Natural killer cell (primary cell): ENCODE measurements around the gene DYSF. TPM values are rescaled to one million over a fixed set of nuclear protein-coding genes. Genes with fewer than 3 reads are reported as not detected.

Experiments used
- ATAC-seq, 3 donors: fragments of 150-1000 bp in 2 of 3; fragments of 200-7000 bp in 1 of 3; cut with Tn5 transposase; 1 replicate in 1 of 3; 2 replicates in 2 of 3; pipeline ENCODE4 v1.10.0; 2021; ENCODE audit warnings: mild to moderate bottlenecking in 2 of 3, moderate library complexity in 2 of 3
- DNase-seq, 2 donors: peaks; one replicate each; pipeline versions ENCODE4 v3.0.0 to v3.0.0-alpha.2; 2013 to 2021; ENCODE audit warnings: mixed read lengths in 1 of 2
- H3K27ac ChIP-seq: one replicate; pipeline ENCODE4 v1.5.1; 2013; ENCODE audit warnings: mild to moderate bottlenecking, low read length
- H3K27me3 ChIP-seq: one replicate; pipeline ENCODE4 v1.6.1; 2013; ENCODE audit warnings: low read length; ENCODE audit not compliant: control insufficient read depth, insufficient read depth
- H3K36me3 ChIP-seq: one replicate; pipeline ENCODE4 v1.6.1; 2013; ENCODE audit warnings: low read length; ENCODE audit not compliant: control insufficient read depth, insufficient read depth
- H3K4me1 ChIP-seq: one replicate; pipeline ENCODE4 v1.6.1; 2013; ENCODE audit warnings: low read length; ENCODE audit not compliant: control insufficient read depth, insufficient read depth
- H3K4me3 ChIP-seq: one replicate; pipeline ENCODE4 v1.5.1; 2013; ENCODE audit warnings: low read length
- H3K9me3 ChIP-seq: one replicate; pipeline ENCODE4 v1.6.1; 2013; ENCODE audit warnings: low read length; ENCODE audit not compliant: control insufficient read depth, insufficient read depth
- H3K27ac Mint-ChIP-seq, 2 donors: one replicate each; pipeline ENCODE4 v1.8.0; 2022; ENCODE audit warnings: mild to moderate bottlenecking in 2 of 2, mixed read lengths in 2 of 2, moderate library complexity in 1 of 2
- H3K27me3 Mint-ChIP-seq, 2 donors: one replicate each; pipeline ENCODE4 v1.8.0; 2022; ENCODE audit warnings: low read depth in 2 of 2, mixed read lengths in 2 of 2
- H3K36me3 Mint-ChIP-seq: one replicate; pipeline ENCODE4 v1.8.0; 2022; ENCODE audit warnings: mixed read lengths
- H3K4me1 Mint-ChIP-seq, 2 donors: one replicate each; pipeline ENCODE4 v1.8.0; 2022; ENCODE audit warnings: mixed read lengths in 2 of 2
- H3K4me3 Mint-ChIP-seq: one replicate; pipeline ENCODE4 v1.8.0; 2022; ENCODE audit warnings: mild to moderate bottlenecking, moderate library complexity, mixed read lengths
- H3K9me3 Mint-ChIP-seq, 2 donors: one replicate each; pipeline ENCODE4 v1.8.0; 2022; ENCODE audit warnings: mixed read lengths in 2 of 2
- WGBS: methylation state at CpG from one replicate; pipeline ENCODE4 v1.1.7; 2013; ENCODE audit warnings: missing lambda C conversion rate; ENCODE audit not compliant: insufficient coverage; 5-methylcytosine and 5-hydroxymethylcytosine counted together
- intact Hi-C: fragments of 100-400 bp; cut with micrococcal nuclease; formaldehyde crosslinking; loops from one replicate; pipeline ENCODE4 v1.14.2; 2022
- total RNA-seq, 4 donors: library from RNA; stranded (reverse); fragments of 120-200 nt in 1 of 4; gene quantifications; one replicate each; pipeline versions ENCODE4 v1.2.3 to v1.2.4, GENCODE V29; 2013 to 2022
- TF ChIP-seq, protein P1 (sequence below): fragments of 200-600 bp; IDR thresholded peaks from one replicate; pipeline ENCODE4 v1.8.0; 2022; ENCODE audit warnings: antibody characterized with exemption

Gene DYSF
- total RNA-seq, 3 donors from 2014 or later (not counting 1 experiment from before 2014, with no cell fraction given) = 11.4 to 19.5 (median 12.4) TPM

DNA sequence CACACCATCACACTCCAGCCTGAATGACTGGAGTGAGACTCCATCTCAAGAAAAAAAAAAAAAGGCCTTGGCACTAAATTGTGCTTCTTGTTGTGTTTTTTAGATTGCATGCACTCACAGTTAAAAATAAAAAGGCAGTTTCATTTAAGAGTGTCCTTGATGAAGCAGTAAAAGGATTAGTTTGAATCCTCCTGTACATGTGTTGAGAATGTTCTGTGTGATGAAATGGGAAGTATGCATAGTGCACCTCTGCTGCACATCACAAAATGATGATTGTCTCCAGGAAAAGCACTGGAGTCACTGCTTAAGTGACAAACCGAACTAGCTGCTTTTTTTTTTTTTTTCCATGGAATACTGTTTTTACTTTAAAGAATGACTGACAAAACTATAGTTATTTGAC, 23.1 kb downstream of the DYSF start:
- no peak for ATAC-seq
- intact Hi-C loops = no loop called here
- DNase-seq = no peak
- Mint-ChIP-seq H3K4me1 (no peaks in the 10 kb centered on the region), H3K4me3 (no peak overlapping the region), H3K9me3 (no peaks in the 10 kb centered on the region), H3K36me3 (no peaks in the 10 kb centered on the region), H3K27ac (no peak overlapping the region), H3K27me3 (peaks cover 11 to 24% of the 10 kb centered on the region in 2 donors)
- WGBS = 33% methylated on average over 1 of the region's 1 CpG
- no peaks in the 10 kb centered on the region for H3K9me3 ChIP-seq
- H3K27me3 ChIP-seq = no peaks in the 10 kb centered on the region
- no peak overlapping the region for H3K4me3 ChIP-seq
- H3K27ac ChIP-seq = no peak overlapping the region
- TF ChIP-seq, protein P1, sequence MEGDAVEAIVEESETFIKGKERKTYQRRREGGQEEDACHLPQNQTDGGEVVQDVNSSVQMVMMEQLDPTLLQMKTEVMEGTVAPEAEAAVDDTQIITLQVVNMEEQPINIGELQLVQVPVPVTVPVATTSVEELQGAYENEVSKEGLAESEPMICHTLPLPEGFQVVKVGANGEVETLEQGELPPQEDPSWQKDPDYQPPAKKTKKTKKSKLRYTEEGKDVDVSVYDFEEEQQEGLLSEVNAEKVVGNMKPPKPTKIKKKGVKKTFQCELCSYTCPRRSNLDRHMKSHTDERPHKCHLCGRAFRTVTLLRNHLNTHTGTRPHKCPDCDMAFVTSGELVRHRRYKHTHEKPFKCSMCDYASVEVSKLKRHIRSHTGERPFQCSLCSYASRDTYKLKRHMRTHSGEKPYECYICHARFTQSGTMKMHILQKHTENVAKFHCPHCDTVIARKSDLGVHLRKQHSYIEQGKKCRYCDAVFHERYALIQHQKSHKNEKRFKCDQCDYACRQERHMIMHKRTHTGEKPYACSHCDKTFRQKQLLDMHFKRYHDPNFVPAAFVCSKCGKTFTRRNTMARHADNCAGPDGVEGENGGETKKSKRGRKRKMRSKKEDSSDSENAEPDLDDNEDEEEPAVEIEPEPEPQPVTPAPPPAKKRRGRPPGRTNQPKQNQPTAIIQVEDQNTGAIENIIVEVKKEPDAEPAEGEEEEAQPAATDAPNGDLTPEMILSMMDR = no peak
- H3K4me1 ChIP-seq = no peaks in the 10 kb centered on the region
- no peaks in the 10 kb centered on the region for H3K36me3 ChIP-seq

DNA sequence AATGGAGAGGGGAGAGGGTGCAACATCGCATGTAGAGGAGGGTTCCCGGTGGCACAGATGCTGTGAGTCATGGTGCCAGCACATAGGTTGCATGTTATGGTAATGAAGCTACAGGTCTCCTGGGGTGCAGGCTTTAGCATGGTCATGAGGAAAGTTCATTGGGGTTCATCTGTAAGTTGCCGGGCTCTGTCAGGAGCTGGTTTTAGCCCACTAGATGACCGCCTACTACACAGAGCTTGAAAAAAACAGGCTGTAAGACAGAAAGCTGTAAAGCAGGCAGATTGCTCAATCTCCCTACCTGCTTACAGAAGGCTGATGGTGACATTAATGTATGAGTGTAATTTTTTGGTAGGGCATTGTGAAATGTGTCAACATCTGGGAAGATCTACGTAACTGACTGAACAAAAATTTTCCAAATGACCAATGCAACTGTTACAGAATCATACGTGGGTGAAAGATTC, 23.9 kb downstream of the DYSF start:
- no peak overlapping the region for H3K4me3 ChIP-seq
- no peaks in the 10 kb centered on the region for H3K4me1 ChIP-seq
- no peaks in the 10 kb centered on the region for H3K9me3 ChIP-seq
- intact Hi-C loops = no loop called here
- H3K36me3 ChIP-seq = no peaks in the 10 kb centered on the region
- DNase-seq (no peak), ATAC-seq (no peak)
- no peaks in the 10 kb centered on the region for H3K27me3 ChIP-seq
- H3K27ac ChIP-seq = no peak overlapping the region
- Mint-ChIP-seq H3K27me3 (peaks cover 11 to 24% of the 10 kb centered on the region in 2 donors), H3K27ac (no peak overlapping the region), H3K4me1 (no peaks in the 10 kb centered on the region), H3K9me3 (no peaks in the 10 kb centered on the region), H3K36me3 (no peaks in the 10 kb centered on the region), H3K4me3 (no peak overlapping the region)
- TF ChIP-seq, protein P1 = no peak
- 79% methylated on average over 6 of the region's 6 CpGs for WGBS

DNA sequence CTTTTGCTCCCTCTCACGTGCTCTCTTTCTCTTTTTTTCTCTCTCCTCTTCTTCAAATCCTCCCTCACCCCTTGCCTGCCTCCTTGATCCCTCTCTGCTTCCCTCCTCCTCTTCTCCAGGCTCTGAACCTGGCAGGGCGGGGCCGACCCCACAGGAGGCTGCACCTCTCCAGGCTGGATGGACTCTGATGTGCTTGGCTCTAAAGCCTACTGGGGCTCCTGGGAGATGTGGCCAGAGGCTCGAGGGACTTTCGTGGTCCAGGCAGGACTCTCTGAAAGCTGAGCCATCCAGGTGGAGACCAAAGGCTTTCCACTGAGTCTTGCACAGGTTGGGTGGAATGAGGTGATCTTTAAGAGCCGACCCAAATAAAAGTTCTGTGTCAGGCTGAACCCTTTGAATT, 25.4 kb downstream of the DYSF start:
- Histone ChIP-seq H3K9me3 (no peaks in the 10 kb centered on the region), H3K4me1 (no peaks in the 10 kb centered on the region), H3K27ac (no peak overlapping the region), H3K4me3 (no peak overlapping the region), H3K27me3 (no peaks in the 10 kb centered on the region), H3K36me3 (no peaks in the 10 kb centered on the region)
- TF ChIP-seq, protein P1 = no peak
- Mint-ChIP-seq H3K9me3 (no peaks in the 10 kb centered on the region), H3K4me1 (no peaks in the 10 kb centered on the region), H3K36me3 (no peaks in the 10 kb centered on the region), H3K27me3 (peaks cover 9 to 16% of the 10 kb centered on the region in 2 donors), H3K27ac (no peak overlapping the region), H3K4me3 (no peak overlapping the region)
- DNase-seq = no peak
- no peak for ATAC-seq
- WGBS = 67% methylated on average over 6 of the region's 6 CpGs
- intact Hi-C loops = no loop called here

DNA sequence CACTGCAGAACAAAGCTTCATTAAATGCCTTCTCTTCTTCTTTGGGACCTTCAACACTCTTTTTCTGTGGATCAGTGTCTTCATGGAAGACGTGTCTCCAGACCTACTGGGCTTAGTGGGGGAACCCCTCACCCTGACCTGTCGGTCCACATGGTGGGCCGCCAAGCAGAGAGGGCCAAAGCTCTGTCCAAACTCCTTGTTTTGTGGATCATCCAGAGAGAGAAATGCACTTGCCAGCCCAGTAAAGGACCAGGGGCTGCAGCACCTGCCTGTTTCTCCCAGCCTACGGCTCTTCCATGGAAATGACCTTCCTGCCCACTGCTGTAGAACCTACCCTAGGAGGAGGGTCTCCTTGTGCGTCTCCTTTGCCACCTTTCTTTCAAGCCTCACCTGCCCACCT, 25.9 kb downstream of the DYSF start:
- H3K27ac Mint-ChIP-seq = no peak overlapping the region
- Histone ChIP-seq H3K36me3 (no peaks in the 10 kb centered on the region), H3K4me1 (no peaks in the 10 kb centered on the region), H3K4me3 (no peak overlapping the region), H3K27me3 (no peaks in the 10 kb centered on the region), H3K27ac (no peak overlapping the region), H3K9me3 (no peaks in the 10 kb centered on the region)
- intact Hi-C loops = no loop called here
- no peak for ATAC-seq
- DNase-seq = no peak
- TF ChIP-seq, protein P1 = no peak
- no peaks in the 10 kb centered on the region for H3K4me1 Mint-ChIP-seq
- no peak overlapping the region for H3K4me3 Mint-ChIP-seq
- no peaks in the 10 kb centered on the region for H3K36me3 Mint-ChIP-seq
- WGBS = 89% methylated on average over 5 of the region's 5 CpGs
- peaks cover 9 to 16% of the 10 kb centered on the region in 2 donors for H3K27me3 Mint-ChIP-seq
- H3K9me3 Mint-ChIP-seq = no peaks in the 10 kb centered on the region
